GM12892 (cell line): ENCODE data around the gene EPB41L3.

Source experiments
- DNase-seq: peaks from one replicate; pipeline ENCODE4 v3.0.0; 2011; ENCODE audit not compliant: insufficient read length
- FAIRE-seq: peaks from 2 replicates; lab custom pipeline; 2011; peaks lifted over from hg19 to GRCh38; lab: Jason Lieb, UNC
- POLR2A ChIP-seq: IDR thresholded peaks from 2 replicates; pipeline ENCODE4 v1.6.1; 2011; ENCODE audit warnings: low read depth, low read length, control low read depth
- POLR2AphosphoS5 ChIP-seq: IDR thresholded peaks from 2 replicates; pipeline ENCODE4 v1.6.1; 2011; ENCODE audit warnings: low read depth, low read length, control low read depth
- TAF1 ChIP-seq: IDR thresholded peaks from 2 replicates; pipeline ENCODE4 v1.6.1; 2011; ENCODE audit warnings: low read depth, mild to moderate bottlenecking, control low read depth, low read length, borderline replicate concordance

Gene EPB41L3

GRCh38 chr18:5370332-5370731 is 173.5 kb downstream of the EPB41L3 start:
- no peak for FAIRE-seq

GRCh38 chr18:5369513-5369912 is 174.3 kb downstream of the EPB41L3 start:
- TF ChIP-seq TAF1, result no peak
- no peak for TF ChIP-seq POLR2A
- TF ChIP-seq POLR2AphosphoS5, result no peak
- no peak for DNase-seq
- no peak for FAIRE-seq

More at GRCh38 chr18:5370332-5370731, 173.5 kb downstream of the EPB41L3 start:
- DNase-seq, result no peak
- TF ChIP-seq POLR2AphosphoS5, result no peak
- no peak for TF ChIP-seq TAF1
- no peak for TF ChIP-seq POLR2A

- FAIRE-seq (no peak), DNase-seq (no peak)
- no peak for TF ChIP-seq POLR2AphosphoS5
- no peak for TF ChIP-seq POLR2A
- TF ChIP-seq TAF1, result no peak
Observed at GRCh38 chr18:5365443-5365842, 178.4 kb downstream of the EPB41L3 start.

- TF ChIP-seq POLR2A (no peak), TAF1 (no peak)
- no peak for DNase-seq
- no peak for FAIRE-seq
Observed at GRCh38 chr18:5350636-5351035, 193.2 kb downstream of the EPB41L3 start.
